Upper lobe of left lung (tissue), 4 donors: ENCODE data around the gene KNCN.

Source experiments
- EP300 ChIP-seq, 4 donors: sonication (generic); formaldehyde crosslinking; IDR thresholded peaks; one replicate each; pipeline ENCODE4 v1.5.1; 2017; ENCODE audit warnings: antibody characterized with exemption in 4 of 4, control low read depth in 2 of 4
- POLR2AphosphoS5 ChIP-seq, 2 donors: sonication (generic); formaldehyde crosslinking; IDR thresholded peaks; one replicate each; pipeline ENCODE4 v1.5.1; 2017; ENCODE audit warnings: antibody characterized with exemption in 2 of 2
- TF ChIP-seq, protein P1 (sequence below), 6 experiments: fragments of 450-650 bp in 4 of 6; fragments of 200-600 bp in 2 of 6; sonication (generic) in 2 of 6; IDR thresholded peaks; one replicate each; pipeline ENCODE4 v1.5.1; 2016 to 2019; ENCODE audit warnings: antibody characterized with exemption in 6 of 6

DNA sequence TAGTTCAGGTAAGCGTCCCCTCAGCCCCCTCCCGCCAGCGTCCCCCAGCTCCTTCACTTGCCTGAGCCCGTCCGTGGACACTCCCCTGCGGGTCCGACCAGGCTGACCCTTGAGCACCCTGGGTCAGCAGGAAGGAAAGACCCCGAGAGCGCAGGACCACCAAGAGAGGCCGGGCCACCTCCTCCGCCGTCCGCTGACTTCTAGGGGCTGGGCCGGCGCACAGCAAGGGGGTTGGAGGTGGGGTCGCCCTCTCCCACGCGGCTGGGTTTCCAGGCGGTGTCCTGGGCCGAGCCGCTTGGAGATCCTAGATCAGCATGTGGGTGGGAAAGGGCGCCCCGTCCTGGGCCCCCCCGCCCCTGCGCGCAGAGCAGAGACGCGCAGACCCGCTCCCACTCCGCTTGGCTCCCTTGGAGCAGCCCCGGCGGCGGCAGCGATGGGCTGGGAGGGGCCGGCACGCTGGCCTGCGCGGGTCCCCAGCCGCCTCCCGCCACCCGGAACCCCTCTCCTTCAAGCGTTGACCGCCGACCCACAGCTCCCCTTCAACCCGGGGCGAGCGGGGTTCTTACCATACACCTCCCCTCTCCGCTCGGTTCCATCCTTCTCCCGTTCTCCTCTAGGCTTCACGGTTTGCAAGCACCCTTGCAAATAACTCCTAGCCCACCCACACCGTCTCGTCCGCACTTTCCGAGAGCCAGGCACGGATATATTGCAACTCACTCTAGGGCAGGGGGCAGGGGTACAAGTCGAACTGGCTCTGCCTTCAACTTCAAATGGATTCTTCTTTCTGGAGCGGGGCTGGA is 7.5 kb downstream of the KNCN start:
- TF ChIP-seq, protein P1, sequence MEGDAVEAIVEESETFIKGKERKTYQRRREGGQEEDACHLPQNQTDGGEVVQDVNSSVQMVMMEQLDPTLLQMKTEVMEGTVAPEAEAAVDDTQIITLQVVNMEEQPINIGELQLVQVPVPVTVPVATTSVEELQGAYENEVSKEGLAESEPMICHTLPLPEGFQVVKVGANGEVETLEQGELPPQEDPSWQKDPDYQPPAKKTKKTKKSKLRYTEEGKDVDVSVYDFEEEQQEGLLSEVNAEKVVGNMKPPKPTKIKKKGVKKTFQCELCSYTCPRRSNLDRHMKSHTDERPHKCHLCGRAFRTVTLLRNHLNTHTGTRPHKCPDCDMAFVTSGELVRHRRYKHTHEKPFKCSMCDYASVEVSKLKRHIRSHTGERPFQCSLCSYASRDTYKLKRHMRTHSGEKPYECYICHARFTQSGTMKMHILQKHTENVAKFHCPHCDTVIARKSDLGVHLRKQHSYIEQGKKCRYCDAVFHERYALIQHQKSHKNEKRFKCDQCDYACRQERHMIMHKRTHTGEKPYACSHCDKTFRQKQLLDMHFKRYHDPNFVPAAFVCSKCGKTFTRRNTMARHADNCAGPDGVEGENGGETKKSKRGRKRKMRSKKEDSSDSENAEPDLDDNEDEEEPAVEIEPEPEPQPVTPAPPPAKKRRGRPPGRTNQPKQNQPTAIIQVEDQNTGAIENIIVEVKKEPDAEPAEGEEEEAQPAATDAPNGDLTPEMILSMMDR (IDR thresholded peaks at IDR 0.05), result no peak
- TF ChIP-seq EP300 (IDR thresholded peaks at IDR 0.05), result no peak
- no peak for TF ChIP-seq POLR2AphosphoS5 (IDR thresholded peaks at IDR 0.05)
